ENCODE results near the gene PIK3R6.

DNA sequence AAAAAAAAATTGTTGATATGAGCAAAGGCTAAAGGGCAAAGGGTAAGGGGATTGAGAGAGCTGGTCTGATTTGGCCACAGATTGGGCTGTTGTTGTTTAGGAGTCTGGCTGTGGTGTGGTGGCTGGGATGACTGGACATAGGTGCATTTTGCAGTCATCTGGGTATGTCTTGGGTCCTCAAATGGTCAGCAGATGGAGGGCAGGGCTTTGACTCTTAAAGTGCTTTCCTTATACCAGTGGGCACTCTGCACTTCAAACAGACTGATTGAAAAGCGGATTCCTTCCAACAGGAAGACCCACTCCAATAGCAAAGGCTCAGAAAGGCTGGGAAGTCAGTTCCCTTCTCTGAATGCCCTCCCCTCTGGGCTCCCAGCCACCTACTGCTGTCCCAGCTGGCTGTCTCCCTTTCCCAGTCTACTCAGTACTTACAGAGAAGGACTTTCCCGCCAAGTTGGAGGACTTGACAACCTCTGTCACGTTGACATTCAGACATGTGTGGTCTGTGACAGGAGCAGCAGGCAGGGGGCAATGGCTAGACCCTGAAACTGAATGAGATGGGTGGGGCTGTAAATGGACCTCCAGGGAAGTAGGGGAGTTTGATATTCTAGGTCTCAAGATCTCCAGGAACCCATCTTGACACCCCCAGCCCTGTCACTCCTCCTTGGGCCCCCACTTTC lies 48.7 kb downstream of the PIK3R6 start:
- no peak for TF ChIP-seq CEBPB (IDR thresholded peaks at IDR 0.05)
- TF ChIP-seq RAD21 (IDR thresholded peaks at IDR 0.05; ENCODE audit: low read depth), result no peak
- no peak for TF ChIP-seq TCF12 (IDR thresholded peaks at IDR 0.05; ENCODE audit: low read depth)
- TF ChIP-seq CREB1 (IDR thresholded peaks at IDR 0.05; ENCODE audit: low read depth), result no peak
- TF ChIP-seq NFIC (IDR thresholded peaks at IDR 0.05), result no peak
- TF ChIP-seq TEAD4 (IDR thresholded peaks at IDR 0.05), result no peak
- TF ChIP-seq USF1 (IDR thresholded peaks at IDR 0.05), result no peak
- no peak for TF ChIP-seq TAF1 (IDR thresholded peaks at IDR 0.05; ENCODE audit: low read depth)
- TF ChIP-seq FOXM1 (IDR thresholded peaks at IDR 0.05; ENCODE audit: borderline replicate concordance, low read depth), result no peak
- no peak for TF ChIP-seq YY1 (IDR thresholded peaks at IDR 0.05; ENCODE audit: low read depth)

Measured in Ishikawa (cell line).